CD4-positive, alpha-beta T cell treated with Interleukin-4 for 1 hour (primary cell): ENCODE measurements around the gene ABHD15.

Experiments
- DNase-seq, 2 donors: peaks; one replicate each; pipeline ENCODE4 v3.0.0-alpha.2; 2020 to 2022

ABHD15 gene

GRCh38 chr17:29581583-29582253 lies 14.9 kb upstream of the ABHD15 start:
- DNase-seq: no peak

GRCh38 chr17:29579866-29580771 lies 13.3 kb upstream of the ABHD15 start:
- peak; percentile 91 to 92 for DNase-seq

GRCh38 chr17:29578626-29579485 lies 12.0 kb upstream of the ABHD15 start:
- DNase-seq: no peak

GRCh38 chr17:29577385-29578211 lies 10.8 kb upstream of the ABHD15 start:
- DNase-seq: no peak

- DNase-seq: no peak
Observed at GRCh38 chr17:29577001-29577370, 10.1 kb upstream of the ABHD15 start.

- no peak for DNase-seq
Observed at GRCh38 chr17:29576214-29577000, 9.6 kb upstream of the ABHD15 start.

GRCh38 chr17:29575511-29576213 lies 8.8 kb upstream of the ABHD15 start:
- DNase-seq: no peak

- no peak for DNase-seq
Observed at GRCh38 chr17:29574732-29575510, 8.1 kb upstream of the ABHD15 start.

- no peak for DNase-seq
Observed at GRCh38 chr17:29573871-29574731, 7.3 kb upstream of the ABHD15 start.

- DNase-seq: no peak
Observed at GRCh38 chr17:29573558-29573869, 6.7 kb upstream of the ABHD15 start.

- peak; percentile 51 to 59 for DNase-seq
Observed at GRCh38 chr17:29572691-29573557, 6.1 kb upstream of the ABHD15 start.

- peak in 1 of 2 donors; percentile 10 for DNase-seq
Observed at GRCh38 chr17:29571883-29572681, 5.2 kb upstream of the ABHD15 start.

GRCh38 chr17:29571486-29571882 lies 4.6 kb upstream of the ABHD15 start:
- DNase-seq: no peak

GRCh38 chr17:29570521-29570920 lies 3.7 kb upstream of the ABHD15 start:
- DNase-seq: peak in 1 of 2 donors; percentile 9

- peak in 1 of 2 donors; percentile 10 for DNase-seq
Observed at GRCh38 chr17:29569245-29569950, 2.6 kb upstream of the ABHD15 start.
